ENCODE results near the gene PCK1.

PCK1 gene

DNA sequence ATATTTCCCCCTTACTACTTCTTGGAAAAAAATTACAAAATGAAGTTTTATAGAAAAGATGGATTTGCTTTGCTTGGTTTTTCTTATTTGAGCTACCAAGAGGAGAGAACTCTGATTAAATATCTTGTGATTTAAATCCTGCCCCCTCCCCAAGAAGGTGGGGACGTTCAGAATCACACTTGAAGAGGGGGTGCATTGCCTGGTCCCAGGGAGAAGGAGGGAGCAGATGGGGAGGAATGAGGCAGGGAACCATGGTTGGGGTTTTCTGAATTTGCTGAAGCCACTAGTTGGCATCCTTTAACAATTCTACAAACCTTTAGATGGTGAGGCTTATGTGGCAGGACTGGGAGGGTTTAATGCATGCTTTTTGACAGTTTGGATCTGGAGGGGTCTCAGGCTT lies 5.5 kb downstream of the PCK1 start:
- no peak for DNase-seq
- no peak overlapping the region for H3K27ac ChIP-seq
- TF ChIP-seq, protein P1, sequence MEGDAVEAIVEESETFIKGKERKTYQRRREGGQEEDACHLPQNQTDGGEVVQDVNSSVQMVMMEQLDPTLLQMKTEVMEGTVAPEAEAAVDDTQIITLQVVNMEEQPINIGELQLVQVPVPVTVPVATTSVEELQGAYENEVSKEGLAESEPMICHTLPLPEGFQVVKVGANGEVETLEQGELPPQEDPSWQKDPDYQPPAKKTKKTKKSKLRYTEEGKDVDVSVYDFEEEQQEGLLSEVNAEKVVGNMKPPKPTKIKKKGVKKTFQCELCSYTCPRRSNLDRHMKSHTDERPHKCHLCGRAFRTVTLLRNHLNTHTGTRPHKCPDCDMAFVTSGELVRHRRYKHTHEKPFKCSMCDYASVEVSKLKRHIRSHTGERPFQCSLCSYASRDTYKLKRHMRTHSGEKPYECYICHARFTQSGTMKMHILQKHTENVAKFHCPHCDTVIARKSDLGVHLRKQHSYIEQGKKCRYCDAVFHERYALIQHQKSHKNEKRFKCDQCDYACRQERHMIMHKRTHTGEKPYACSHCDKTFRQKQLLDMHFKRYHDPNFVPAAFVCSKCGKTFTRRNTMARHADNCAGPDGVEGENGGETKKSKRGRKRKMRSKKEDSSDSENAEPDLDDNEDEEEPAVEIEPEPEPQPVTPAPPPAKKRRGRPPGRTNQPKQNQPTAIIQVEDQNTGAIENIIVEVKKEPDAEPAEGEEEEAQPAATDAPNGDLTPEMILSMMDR (IDR thresholded peaks at IDR 0.05; ENCODE audit: low read depth, low read length, missing control alignments), result no peak
- no peaks in the 10 kb centered on the region for H3K36me3 ChIP-seq (replicated peaks)
- in situ Hi-C loops (cut with HindIII; ENCODE audit: low pct_ligation_motif_present, low sequenced_read_pairs), result no loop called here
- H3K27me3 ChIP-seq (replicated peaks), result no peaks in the 10 kb centered on the region
- H3K4me3 ChIP-seq (ENCODE audit: low read depth, low read length), result no peak overlapping the region

- Histone ChIP-seq H3K27ac (no peak overlapping the region), H3K27me3 (replicated peaks) (no peaks in the 10 kb centered on the region), H3K4me3 (ENCODE audit: low read depth, low read length) (no peak overlapping the region), H3K36me3 (replicated peaks) (no peaks in the 10 kb centered on the region)
- DNase-seq, result no peak
- TF ChIP-seq, protein P1 (IDR thresholded peaks at IDR 0.05; ENCODE audit: low read depth, low read length, missing control alignments), result no peak
- in situ Hi-C loops (cut with HindIII; ENCODE audit: low pct_ligation_motif_present, low sequenced_read_pairs), result no loop called here
These were observed 6.0 kb downstream of the PCK1 start for GRCh38 chr20:57566803-57567459.

DNA sequence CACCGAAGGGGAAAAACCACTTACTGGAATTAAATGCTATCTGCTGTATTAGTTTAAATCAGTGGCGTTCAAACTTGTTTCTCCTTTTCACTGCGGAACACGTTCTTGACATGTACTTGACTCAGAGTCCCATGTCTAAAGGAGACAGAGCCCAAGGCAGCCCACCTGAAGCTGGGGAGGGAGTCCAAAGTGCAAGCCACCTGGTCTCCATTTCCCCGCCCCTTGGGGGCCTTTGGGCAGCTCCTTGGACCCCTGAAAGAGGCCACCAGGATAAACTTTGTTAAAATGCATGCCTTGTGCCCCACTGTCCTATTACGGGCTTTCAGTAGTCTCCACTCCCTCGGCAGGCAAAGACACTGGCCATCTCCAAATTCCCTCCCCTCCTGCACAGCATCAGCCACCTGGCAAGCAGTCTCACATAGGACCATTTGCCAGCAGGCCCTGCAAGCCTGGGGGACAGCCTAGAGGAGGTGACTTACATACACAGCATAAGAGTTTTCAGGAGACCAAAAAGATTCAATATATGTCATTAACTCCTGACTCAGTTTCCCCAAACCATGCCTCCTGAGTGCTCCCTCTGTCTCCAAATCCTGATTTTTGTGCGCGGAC lies 6.7 kb downstream of the PCK1 start:
- in situ Hi-C loops (cut with HindIII; ENCODE audit: low pct_ligation_motif_present, low sequenced_read_pairs), result no loop called here

DNA sequence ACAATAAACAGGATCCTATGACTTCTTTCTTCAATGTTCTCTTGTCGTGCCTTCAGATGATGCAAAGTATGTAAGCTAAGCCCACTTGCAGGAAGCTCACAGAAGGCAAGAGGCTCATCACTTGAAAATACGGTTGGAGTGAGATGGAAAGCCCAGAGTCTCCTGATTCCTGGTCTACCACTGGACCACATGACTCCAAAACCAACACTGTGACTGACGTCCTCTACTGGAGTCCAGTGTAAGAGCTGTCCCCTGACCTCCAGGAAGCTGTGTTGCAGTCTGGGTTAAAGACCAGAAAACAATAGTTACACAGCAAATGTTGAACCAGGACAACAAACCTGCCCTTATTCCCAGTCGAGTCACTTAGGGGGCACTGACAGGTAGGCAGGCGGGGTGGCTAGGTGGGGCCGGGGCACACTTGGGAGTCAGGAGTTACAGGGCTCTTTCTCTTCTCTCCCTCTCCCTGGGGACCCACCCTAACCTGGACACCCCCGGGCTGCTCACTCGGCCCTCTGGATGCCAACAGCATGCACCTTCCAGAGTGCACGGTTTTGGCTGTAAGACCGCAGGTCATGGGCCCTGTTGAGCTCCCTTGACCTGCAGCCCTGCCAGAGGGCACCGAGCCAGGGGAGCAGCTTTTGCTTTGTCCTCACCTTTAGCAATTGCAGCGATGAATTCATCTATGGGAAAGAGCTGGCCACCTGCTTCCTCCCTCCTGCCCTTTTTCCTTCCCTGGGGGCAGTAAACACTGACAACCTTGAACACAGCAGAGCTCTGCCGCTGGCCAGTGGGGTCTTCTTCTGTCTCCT lies 7.4 kb downstream of the PCK1 start:
- Histone ChIP-seq H3K27ac (no peak overlapping the region), H3K36me3 (replicated peaks) (no peaks in the 10 kb centered on the region), H3K4me3 (ENCODE audit: low read depth, low read length) (no peak overlapping the region), H3K27me3 (replicated peaks) (no peaks in the 10 kb centered on the region)
- in situ Hi-C loops (cut with HindIII; ENCODE audit: low pct_ligation_motif_present, low sequenced_read_pairs), result no loop called here
- no peak for DNase-seq
- TF ChIP-seq, protein P1 (IDR thresholded peaks at IDR 0.05; ENCODE audit: low read depth, low read length, missing control alignments), result no peak

More for the DNA sequence above, 6.7 kb downstream of the PCK1 start:
- TF ChIP-seq, protein P1 (IDR thresholded peaks at IDR 0.05; ENCODE audit: low read depth, low read length, missing control alignments), result no peak
- DNase-seq, result no peak
- Histone ChIP-seq H3K27me3 (replicated peaks) (no peaks in the 10 kb centered on the region), H3K27ac (no peak overlapping the region), H3K4me3 (ENCODE audit: low read depth, low read length) (no peak overlapping the region), H3K36me3 (replicated peaks) (no peaks in the 10 kb centered on the region)

DNA sequence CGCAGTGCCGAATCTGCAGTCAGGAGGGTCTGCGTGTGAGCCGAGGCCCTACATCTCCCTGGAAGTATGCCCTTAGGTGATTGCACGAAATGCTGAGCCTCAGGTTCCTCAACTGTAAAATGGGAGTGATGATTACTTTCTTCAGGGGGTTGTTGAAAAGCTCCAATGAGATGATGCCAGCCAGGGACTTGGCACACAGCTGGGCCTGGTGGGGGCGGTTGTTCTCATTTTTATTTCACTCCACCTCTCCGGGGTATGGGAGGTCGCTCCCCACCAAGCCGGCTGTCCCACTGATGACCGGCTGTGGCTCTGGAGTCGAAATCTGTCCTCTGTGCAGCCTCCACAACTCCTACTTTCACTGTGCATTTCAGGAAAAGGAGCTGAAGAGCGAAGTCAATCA lies 8.1 kb downstream of the PCK1 start:
- Histone ChIP-seq H3K4me3 (ENCODE audit: low read depth, low read length) (no peak overlapping the region), H3K36me3 (replicated peaks) (no peaks in the 10 kb centered on the region), H3K27ac (no peak overlapping the region), H3K27me3 (replicated peaks) (no peaks in the 10 kb centered on the region)
- TF ChIP-seq, protein P1 (IDR thresholded peaks at IDR 0.05; ENCODE audit: low read depth, low read length, missing control alignments), result no peak
- in situ Hi-C loops (cut with HindIII; ENCODE audit: low pct_ligation_motif_present, low sequenced_read_pairs), result no loop called here
- DNase-seq, result no peak
